A549 (cell line): ENCODE results near the gene CCL19. TPM values are rescaled to one million over a fixed set of nuclear protein-coding genes. Genes with fewer than 3 reads are reported as not detected.

Source experiments
- ATAC-seq, 2 experiments: fragments of 200-7000 bp in 1 of 2; fragments of >200 bp in 1 of 2; cut with Nextera tagmentation in 1 of 2; cut with Tn5 transposase in 1 of 2; 3 replicates each; pipeline versions ENCODE4 v1.8.0 to v1.9.1; 2018 to 2020; ENCODE audit warnings: mild to moderate bottlenecking in 1 of 2, moderate library complexity in 1 of 2
- CTCF ChIA-PET: fragments of 300-600 bp; sonication (Branson Sonifier 250); formaldehyde crosslinking; extraction: SDS; loops from one replicate; lab custom pipeline; 2021; ENCODE audit warnings: antibody characterized with exemption, inconsistent platforms; lab: Yijun Ruan, JAX
- POLR2A ChIA-PET: fragments of 350-600 bp; formaldehyde crosslinking; extraction: SDS; loops from one replicate; lab custom pipeline; 2021; ENCODE audit warnings: antibody characterized with exemption, inconsistent platforms; lab: Yijun Ruan, JAX
- DNase-seq, 2 experiments: peaks; one replicate each; pipeline versions ENCODE4 v3.0.0 to v3.0.0-alpha.2; 2011 to 2016; ENCODE audit warnings: low read depth in 1 of 2, low spot score in 1 of 2
- FAIRE-seq: peaks from 2 replicates; lab custom pipeline; 2011; peaks lifted over from hg19 to GRCh38; lab: Jason Lieb, UNC
- H3K27ac ChIP-seq, 2 experiments: fragments of >200 bp; sonication (Bioruptor Twin); formaldehyde crosslinking; 3 replicates each; pipeline ENCODE4 v1.5.1; 2016 to 2017
- H3K4me1 ChIP-seq: fragments of >200 bp; sonication (Bioruptor Twin); formaldehyde crosslinking; 3 replicates; pipeline ENCODE4 v1.6.1; 2016
- H3K4me2 ChIP-seq: fragments of >200 bp; sonication (Bioruptor Twin); formaldehyde crosslinking; 3 replicates; pipeline ENCODE4 v1.6.1; 2016
- H3K4me3 ChIP-seq: fragments of >200 bp; sonication (Bioruptor Twin); formaldehyde crosslinking; 3 replicates; pipeline ENCODE4 v1.5.1; 2016
- H3K9me3 ChIP-seq: fragments of >200 bp; sonication (Bioruptor Twin); formaldehyde crosslinking; 3 replicates; pipeline ENCODE4 v1.6.1; 2016
- CHD4 ChIP-seq: fragments of 200-600 bp; sonication (generic); IDR thresholded peaks from 2 replicates; pipeline ENCODE4 v1.6.1; 2016; ENCODE audit warnings: antibody characterized with exemption, mild to moderate bottlenecking, borderline replicate concordance
- CTCF ChIP-seq: fragments of >200 bp; sonication (Bioruptor Twin); formaldehyde crosslinking; IDR thresholded peaks from 3 replicates; pipeline ENCODE4 v1.5.1; 2016
- EHF ChIP-seq: fragments of 250-450 bp; sonication (Bioruptor Pico); IDR thresholded peaks from 2 replicates; pipeline ENCODE4 v1.5.0; 2020; ENCODE audit warnings: mild to moderate bottlenecking
- ESRRA ChIP-seq: fragments of 150-350 bp; IDR thresholded peaks from 2 replicates; pipeline ENCODE4 v1.6.1; 2014; ENCODE audit warnings: mild to moderate bottlenecking, low read length, borderline replicate concordance
- FOSB ChIP-seq: fragments of 250-450 bp; sonication (Bioruptor Pico); IDR thresholded peaks from 2 replicates; pipeline ENCODE4 v1.5.0; 2020; ENCODE audit warnings: mild to moderate bottlenecking, moderate library complexity
- FOSL2 ChIP-seq, 2 experiments: fragments of 450-650 bp in 1 of 2; fragments of >200 bp in 1 of 2; sonication (Bioruptor Twin) in 1 of 2; formaldehyde crosslinking; IDR thresholded peaks; 2 replicates each; pipeline versions ENCODE4 v1.5.0 to v1.6.1; 2016 to 2020; ENCODE audit warnings: mild to moderate bottlenecking in 1 of 2, moderate library complexity in 1 of 2
- FOXS1 ChIP-seq: fragments of 250-450 bp; sonication (Bioruptor Pico); IDR thresholded peaks from 2 replicates; pipeline ENCODE4 v1.5.0; 2020; ENCODE audit warnings: mild to moderate bottlenecking, moderate library complexity
- GATA3 ChIP-seq: IDR thresholded peaks from 2 replicates; pipeline ENCODE4 v1.6.1; 2012; ENCODE audit warnings: borderline replicate concordance
- HDAC2 ChIP-seq: fragments of 200-600 bp; sonication (generic); IDR thresholded peaks from 2 replicates; pipeline ENCODE4 v1.6.1; 2016
- HES2 ChIP-seq: fragments of >200 bp; sonication (Bioruptor Twin); formaldehyde crosslinking; IDR thresholded peaks from 2 replicates; pipeline ENCODE4 v1.6.1; 2016
- HMGXB4 ChIP-seq: fragments of 250-450 bp; sonication (Bioruptor Pico); IDR thresholded peaks from 2 replicates; pipeline ENCODE4 v1.5.0; 2021; ENCODE audit warnings: mild to moderate bottlenecking, moderate library complexity, borderline replicate concordance
- HOXB13 ChIP-seq: fragments of 250-450 bp; sonication (Bioruptor Pico); IDR thresholded peaks from 2 replicates; pipeline ENCODE4 v1.5.0; 2020; ENCODE audit warnings: low read depth, mild to moderate bottlenecking, moderate library complexity
- HOXB5 ChIP-seq: fragments of 250-450 bp; sonication (Bioruptor Pico); IDR thresholded peaks from 2 replicates; pipeline ENCODE4 v1.5.0; 2020; ENCODE audit warnings: mild to moderate bottlenecking, moderate library complexity
- JUN ChIP-seq, 2 experiments: fragments of >200 bp; sonication (Bioruptor Twin); formaldehyde crosslinking; IDR thresholded peaks; 2 replicates in 1 of 2; 3 replicates in 1 of 2; pipeline ENCODE4 v1.6.1; 2016 to 2017
- KDM1A ChIP-seq: fragments of 200-600 bp; sonication (generic); IDR thresholded peaks from 2 replicates; pipeline ENCODE4 v1.6.1; 2016; ENCODE audit warnings: low read depth, mild to moderate bottlenecking
- MAZ ChIP-seq: fragments of 150-350 bp; IDR thresholded peaks from 2 replicates; pipeline ENCODE4 v1.6.1; 2014; ENCODE audit warnings: antibody characterized with exemption, low read depth, low read length, borderline replicate concordance
- MYC ChIP-seq: IDR thresholded peaks from 2 replicates; pipeline ENCODE4 v1.6.1; 2012; ENCODE audit warnings: mild to moderate bottlenecking, inconsistent platforms, low read length, improper control_type of control experiment, borderline replicate concordance
- NR3C1 ChIP-seq: fragments of >200 bp; sonication (Bioruptor Twin); formaldehyde crosslinking; IDR thresholded peaks from 3 replicates; pipeline ENCODE4 v1.6.1; 2017
- POLR2A ChIP-seq: IDR thresholded peaks from 2 replicates; pipeline ENCODE4 v1.6.1; 2012; ENCODE audit warnings: mild to moderate bottlenecking, low read length
- POLR2AphosphoS2 ChIP-seq: conservative IDR thresholded peaks from 2 replicates; pipeline ENCODE4 v1.6.1; 2012; ENCODE audit warnings: low read length, improper control_type of control experiment, inconsistent platforms
- RAD21 ChIP-seq, 2 experiments: fragments of >200 bp in 1 of 2; sonication (Bioruptor Twin) in 1 of 2; formaldehyde crosslinking in 1 of 2; IDR thresholded peaks in 1 of 2; conservative IDR thresholded peaks in 1 of 2; 2 replicates in 1 of 2; 3 replicates in 1 of 2; pipeline ENCODE4 v1.6.1; 2012 to 2018; ENCODE audit warnings: inconsistent platforms in 1 of 2
- RCOR1 ChIP-seq: fragments of 150-350 bp; IDR thresholded peaks from 2 replicates; pipeline ENCODE4 v1.6.1; 2014; ENCODE audit warnings: antibody characterized with exemption, low read length, low read depth
- REST ChIP-seq: fragments of 200-600 bp; sonication (generic); IDR thresholded peaks from 2 replicates; pipeline ENCODE4 v1.6.1; 2016; ENCODE audit warnings: antibody characterized with exemption, mild to moderate bottlenecking, moderate library complexity
- SREBF2 ChIP-seq: fragments of 450-650 bp; IDR thresholded peaks from 2 replicates; pipeline ENCODE4 v1.6.1; 2014; ENCODE audit warnings: mild to moderate bottlenecking, moderate library complexity
- USF2 ChIP-seq: fragments of 450-650 bp; IDR thresholded peaks from 2 replicates; pipeline ENCODE4 v1.6.1; 2014; ENCODE audit warnings: antibody characterized with exemption
- ZFP36 ChIP-seq: fragments of 450-650 bp; IDR thresholded peaks from 2 replicates; pipeline ENCODE4 v1.6.1; 2014; ENCODE audit warnings: borderline replicate concordance; ENCODE audit not compliant: partially characterized antibody
- ZNF302 ChIP-seq: fragments of 250-450 bp; sonication (Bioruptor Pico); IDR thresholded peaks from 2 replicates; pipeline ENCODE4 v1.9.0; 2021; ENCODE audit warnings: inconsistent platforms, mild to moderate bottlenecking, moderate library complexity
- ZSCAN20 ChIP-seq: fragments of 250-450 bp; sonication (Bioruptor Pico); IDR thresholded peaks from 2 replicates; pipeline ENCODE4 v1.8.0; 2022; ENCODE audit warnings: mild to moderate bottlenecking, moderate library complexity
- WGBS: methylation state at CpG from one replicate; pipeline ENCODE4 v1.1.6; 2017; ENCODE audit errors: missing lambda C conversion rate; 5-methylcytosine and 5-hydroxymethylcytosine counted together
- polyA plus RNA-seq, 4 experiments: library from polyadenylated mRNA; depleted of rRNA in 3 of 4; stranded (reverse); fragments of >200 nt; fragmentation: RNase III in 1 of 4; extraction: RNeasy Plus Mini Kit Qiagen cat#74134 plus additional on column Dnase treatment in 1 of 4; gene quantifications; 2 replicates in 3 of 4; 3 replicates in 1 of 4; pipeline ENCODE4 v1.2.3, GENCODE V29; 2011 to 2017

CCL19 gene
- polyA plus RNA-seq, 2 of the 4 experiments (the other 2 are of a cell fraction): not detected

GRCh38 chr9:34709196-34709978 lies 18.3 kb upstream of the CCL19 start:
- ChIA-PET POLR2A (no interaction called here), CTCF (interaction anchor here (1.4 to 3.7 kb wide), 3 partner anchors 9 to 285 kb away, joined by 4 to 43 read pairs (median 7); no protein-coding TSS in a partner anchor)
- TF ChIP-seq CHD4 (no peak), POLR2AphosphoS2 (no peak), RCOR1 (no peak), ESRRA (no peak), NR3C1 (no peak), POLR2A (no peak), FOSL2 (IDR thresholded peaks at IDR 0.05) (no peak), FOSL2 (CRISPR knock-in tag; IDR thresholded peaks at IDR 0.05) (no peak), KDM1A (no peak), CTCF (no peak), SREBF2 (no peak), ZSCAN20 (no peak), USF2 (no peak), ZNF302 (CRISPR knock-in tag) (no peak), RAD21 (conservative IDR thresholded peaks at IDR 0.05 in 1 of 2, IDR thresholded peaks at IDR 0.05 in 1 of 2) (no peak), FOXS1 (CRISPR knock-in tag) (no peak)
- Histone ChIP-seq H3K4me1 (no peaks in the 10 kb centered on the region), H3K4me3 (no peak overlapping the region), H3K4me2 (no peak overlapping the region), H3K9me3 (no peaks in the 10 kb centered on the region), H3K27ac (no peak overlapping the region)
- FAIRE-seq: no peak
- WGBS: 67% methylated on average over 5 of the region's 9 CpGs
- peak in 1 of 2 experiments; percentile 33; a peak in 2 of 6 replicates for ATAC-seq
- no peak for DNase-seq

GRCh38 chr9:34707130-34707529 lies 16.1 kb upstream of the CCL19 start:
- no peak for DNase-seq
- POLR2A ChIA-PET: no interaction called here
- Histone ChIP-seq H3K4me3 (no peak overlapping the region), H3K27ac (no peak overlapping the region), H3K4me1 (no peaks in the 10 kb centered on the region), H3K9me3 (no peaks in the 10 kb centered on the region), H3K4me2 (no peak overlapping the region)
- no peak for ATAC-seq
- CTCF ChIA-PET: no interaction called here
- 37% methylated on average over 2 of the region's 2 CpGs for WGBS
- FAIRE-seq: no peak
- TF ChIP-seq HES2: no peak
- no peak for TF ChIP-seq GATA3
- no peak for TF ChIP-seq HOXB5 (CRISPR knock-in tag)
- TF ChIP-seq ZFP36: no peak
- TF ChIP-seq FOSB (CRISPR knock-in tag): no peak
- TF ChIP-seq EHF (CRISPR knock-in tag): no peak
- no peak for TF ChIP-seq POLR2A
- no peak for TF ChIP-seq HDAC2
- TF ChIP-seq MYC: no peak
- TF ChIP-seq SREBF2: no peak
- TF ChIP-seq MAZ: no peak
- no peak for TF ChIP-seq HOXB13 (CRISPR knock-in tag)
- TF ChIP-seq ZNF302 (CRISPR knock-in tag): no peak
- no peak for TF ChIP-seq RAD21 (conservative IDR thresholded peaks at IDR 0.05 in 1 of 2, IDR thresholded peaks at IDR 0.05 in 1 of 2)
- no peak for TF ChIP-seq REST
- no peak for TF ChIP-seq RCOR1
- no peak for TF ChIP-seq HMGXB4
- no peak for TF ChIP-seq JUN (IDR thresholded peaks at IDR 0.05)
